ENCODE results near the gene AFF4. TPM values are rescaled to one million over a fixed set of nuclear protein-coding genes. Genes with fewer than 3 reads are reported as not detected.

Gene AFF4
- polyA plus RNA-seq, 3 donors = 9.7 to 17.7 (median 17.6) TPM

- peaks cover 11% of the 10 kb centered on the region for H3K79me2 ChIP-seq (ENCODE audit: insufficient read depth, low read length)
- 100% methylated on average over 4 of the region's 6 CpGs for WGBS (ENCODE audit: insufficient coverage)
- H3K9me3 ChIP-seq (replicated peaks in 1 of 2; ENCODE audit: control insufficient read depth in 1 of 2, insufficient read depth in 1 of 2, low read length in 2 of 2) = peaks cover 0 to 17% of the 10 kb centered on the region in 2 donors
- H2AFZ ChIP-seq (ENCODE audit: insufficient read depth, low read depth, low read length, poor library complexity, severe bottlenecking) = no peak overlapping the region
- intact Hi-C loops (cut with micrococcal nuclease) = loop anchor here in 1 of 2 donors (10.0 kb wide), 1 partner anchor 322 kb away; no protein-coding TSS in a partner anchor
- Mint-ChIP-seq H3K4me3 (peak overlapping the region in 1 of 2 donors; percentile 78), H3K36me3 (peaks cover 41 to 45% of the 10 kb centered on the region in 2 donors), H3K27ac (no peak overlapping the region), H3K4me1 (peaks cover 39% of the 10 kb centered on the region), H3K27me3 (ENCODE audit: low read depth in 3 of 3) (peaks cover 77 to 98% (median 82%) of the 10 kb centered on the region in 3 donors), H3K9me3 (peaks cover 0 to 21% (median 15%) of the 10 kb centered on the region in 7 donors)
- H4K20me1 ChIP-seq (ENCODE audit: insufficient read depth, low read length) = peaks cover 77% of the 10 kb centered on the region
- no peak for DNase-seq
- no peak overlapping the region for H3K4me2 ChIP-seq (replicated peaks; ENCODE audit: extremely low read depth, low read length, poor library complexity, severe bottlenecking)
- H3K4me1 ChIP-seq (ENCODE audit: control insufficient read depth in 1 of 2, insufficient read depth in 2 of 2, low read length in 2 of 2) = peaks cover 17 to 45% of the 10 kb centered on the region in 2 donors
- no peak overlapping the region for H3K27ac ChIP-seq (ENCODE audit: low read depth in 1 of 2, low read length in 2 of 2)
- H3K27me3 ChIP-seq (ENCODE audit: control insufficient read depth in 2 of 2, insufficient read depth in 2 of 2, low read length in 2 of 2) = peaks cover 45 to 85% of the 10 kb centered on the region in 2 donors
- TF ChIP-seq CTCF (IDR thresholded peaks at IDR 0.05) = no peak
- H3K9ac ChIP-seq (ENCODE audit: insufficient read depth, low read length, poor library complexity, severe bottlenecking) = peak overlapping the region; percentile 6
- peaks cover 0 to 37% of the 10 kb centered on the region in 2 donors for H3K36me3 ChIP-seq (replicated peaks in 1 of 2; ENCODE audit: control insufficient read depth in 1 of 2, insufficient read depth in 2 of 2, low read length in 2 of 2)
- H3K4me3 ChIP-seq (replicated peaks in 1 of 3; ENCODE audit: low read depth in 2 of 3, low read length in 3 of 3) = no peak overlapping the region
Observed at GRCh38 chr5:132826424-132827082, 136.9 kb downstream of the AFF4 start.

DNA sequence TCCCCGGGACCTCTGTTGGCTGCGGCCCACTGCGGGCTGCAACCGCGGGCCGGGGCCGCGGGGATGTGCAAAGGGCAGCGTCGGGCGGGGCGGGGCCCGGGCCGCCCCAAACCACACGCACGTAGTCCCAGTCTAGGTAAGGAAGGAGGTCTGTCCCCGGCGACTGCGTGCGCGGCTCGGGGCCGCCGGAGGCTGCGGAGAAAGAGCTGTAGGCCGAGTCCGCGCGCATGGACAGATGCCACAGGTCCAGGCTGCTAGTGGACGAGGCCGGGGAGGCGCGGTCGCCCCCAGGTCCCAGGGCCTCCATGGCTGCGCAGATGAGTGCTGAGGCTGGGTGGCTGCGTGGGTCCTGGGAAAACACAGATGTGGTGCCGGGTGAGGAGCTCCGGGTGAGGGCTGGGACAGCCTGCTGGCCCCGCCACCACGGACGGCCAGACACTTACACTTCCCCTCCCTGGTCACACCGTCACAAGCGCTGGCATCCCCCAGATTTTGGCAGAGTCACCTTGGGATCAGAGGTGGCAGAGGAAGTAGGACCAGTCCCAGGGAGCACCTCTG is 137.5 kb downstream of the AFF4 start:
- H4K20me1 ChIP-seq (ENCODE audit: insufficient read depth, low read length) = peaks cover 82% of the 10 kb centered on the region
- H3K4me1 Mint-ChIP-seq = peaks cover 33% of the 10 kb centered on the region
- peaks cover 0 to 17% of the 10 kb centered on the region in 2 donors for H3K9me3 ChIP-seq (replicated peaks in 1 of 2; ENCODE audit: control insufficient read depth in 1 of 2, insufficient read depth in 1 of 2, low read length in 2 of 2)
- no peak overlapping the region for H2AFZ ChIP-seq (ENCODE audit: insufficient read depth, low read depth, low read length, poor library complexity, severe bottlenecking)
- H3K79me2 ChIP-seq (ENCODE audit: insufficient read depth, low read length) = peaks cover 11% of the 10 kb centered on the region
- peak overlapping the region in 1 of 2 donors; percentile 78 for H3K4me3 Mint-ChIP-seq
- intact Hi-C loops (cut with micrococcal nuclease) = loop anchor here in 1 of 2 donors (10.0 kb wide), 1 partner anchor 321 kb away; no protein-coding TSS in a partner anchor
- H3K9ac ChIP-seq (ENCODE audit: insufficient read depth, low read length, poor library complexity, severe bottlenecking) = peak overlapping the region; percentile 6
- H3K27me3 Mint-ChIP-seq (ENCODE audit: low read depth in 3 of 3) = peaks cover 72 to 96% (median 80%) of the 10 kb centered on the region in 3 donors
- peaks cover 0 to 21% (median 13%) of the 10 kb centered on the region in 7 donors for H3K9me3 Mint-ChIP-seq
- H3K27ac Mint-ChIP-seq = no peak overlapping the region
- H3K36me3 Mint-ChIP-seq = peaks cover 39% of the 10 kb centered on the region in 2 donors
- DNase-seq = peak in 1 of 3 donors; percentile 13
- WGBS (ENCODE audit: insufficient coverage) = 8% methylated on average over 36 of the region's 43 CpGs
- no peak for TF ChIP-seq CTCF (IDR thresholded peaks at IDR 0.05)
- H3K4me3 ChIP-seq (replicated peaks in 1 of 3; ENCODE audit: low read depth in 2 of 3, low read length in 3 of 3) = no peak overlapping the region
- H3K27me3 ChIP-seq (ENCODE audit: control insufficient read depth in 2 of 2, insufficient read depth in 2 of 2, low read length in 2 of 2) = peaks cover 45 to 85% of the 10 kb centered on the region in 2 donors
- peak overlapping the region; percentile 50 for H3K4me2 ChIP-seq (replicated peaks; ENCODE audit: extremely low read depth, low read length, poor library complexity, severe bottlenecking)
- H3K27ac ChIP-seq (ENCODE audit: low read depth in 1 of 2, low read length in 2 of 2) = no peak overlapping the region
- peaks cover 16 to 39% of the 10 kb centered on the region in 2 donors for H3K4me1 ChIP-seq (ENCODE audit: control insufficient read depth in 1 of 2, insufficient read depth in 2 of 2, low read length in 2 of 2)
- peaks cover 0 to 37% of the 10 kb centered on the region in 2 donors for H3K36me3 ChIP-seq (replicated peaks in 1 of 2; ENCODE audit: control insufficient read depth in 1 of 2, insufficient read depth in 2 of 2, low read length in 2 of 2)

Small RNAs within 50 kb of the gene (small RNA-seq; reads per million reads assigned to genes)
- gene AC113410.1 (ENCODE audit: insufficient read length, low read depth) = not detected
- not detected for gene ATP6V0E1P1 (ENCODE audit: insufficient read length, low read depth)
- not detected for gene RF00019 (ENCODE audit: insufficient read length, low read depth)
- not detected for gene RNA5SP192 (ENCODE audit: insufficient read length, low read depth)

Other genes starting within 250 kb of the AFF4 start
- gene KIF3A, start 226.1 kb downstream of the AFF4 start, polyA plus RNA-seq = 1 to 10 TPM in 2 of 3 donors, under 1 TPM in 1; 0.68 to 1.3 (median 1.2) TPM
- gene CCNI2, start 216.2 kb downstream of the AFF4 start, polyA plus RNA-seq = under 1 TPM in 1 of 3 donors, not detected in 2; 0.72 TPM
- 1 to 10 TPM in 1 of 3 donors, under 1 TPM in 2; 0.36 to 5.0 (median 0.54) TPM for gene SEPTIN8, start 186.4 kb downstream of the AFF4 start, polyA plus RNA-seq
- gene SOWAHA, start 150.3 kb downstream of the AFF4 start, polyA plus RNA-seq = not detected
- gene SHROOM1, start 133.0 kb downstream of the AFF4 start, polyA plus RNA-seq = 10 to 100 TPM in 2 of 3 donors, 1 to 10 TPM in 1; 6.4 to 27.0 (median 16.1) TPM
- gene GDF9, start 97.2 kb downstream of the AFF4 start, polyA plus RNA-seq = under 1 TPM in 1 of 3 donors, not detected in 2; 0.55 TPM
- 100 to 1,000 TPM in 2 of 3 donors, 10 to 100 TPM in 1; 81.6 to 880 (median 879) TPM for gene UQCRQ, start 97.0 kb downstream of the AFF4 start, polyA plus RNA-seq
- gene LEAP2, start 90.0 kb downstream of the AFF4 start, polyA plus RNA-seq = 1 to 10 TPM in 1 of 3 donors, under 1 TPM in 2; 0.59 to 2.3 (median 0.88) TPM
- 10 to 100 TPM; 10.7 to 52.7 (median 45.3) TPM for gene ZCCHC10, start 62.9 kb upstream of the AFF4 start, polyA plus RNA-seq
- 10 to 100 TPM; 15.7 to 52.0 (median 27.7) TPM for gene HSPA4, start 88.4 kb upstream of the AFF4 start, polyA plus RNA-seq